ENCODE data around the gene ATPAF2.

DNA sequence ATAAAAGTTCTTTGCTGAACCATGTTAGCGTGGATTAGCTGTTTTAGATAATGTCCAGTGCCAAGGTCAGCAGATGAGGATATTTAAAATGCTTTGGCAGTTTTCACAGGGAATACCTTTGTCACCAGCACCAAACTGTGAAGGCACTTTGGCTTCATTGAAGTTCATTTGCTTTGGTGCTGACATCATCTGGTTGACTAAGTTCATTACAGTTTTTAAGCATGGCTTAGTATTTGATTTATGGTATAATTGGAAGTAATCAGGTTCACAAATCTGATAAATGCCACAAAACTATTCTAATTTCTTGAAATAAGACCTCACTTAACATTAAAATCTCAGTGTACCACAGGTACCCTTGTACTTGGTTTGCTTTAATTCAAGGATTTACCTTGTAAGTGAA, 4.5 kb upstream of the ATPAF2 start:
- TF ChIP-seq, protein P1, sequence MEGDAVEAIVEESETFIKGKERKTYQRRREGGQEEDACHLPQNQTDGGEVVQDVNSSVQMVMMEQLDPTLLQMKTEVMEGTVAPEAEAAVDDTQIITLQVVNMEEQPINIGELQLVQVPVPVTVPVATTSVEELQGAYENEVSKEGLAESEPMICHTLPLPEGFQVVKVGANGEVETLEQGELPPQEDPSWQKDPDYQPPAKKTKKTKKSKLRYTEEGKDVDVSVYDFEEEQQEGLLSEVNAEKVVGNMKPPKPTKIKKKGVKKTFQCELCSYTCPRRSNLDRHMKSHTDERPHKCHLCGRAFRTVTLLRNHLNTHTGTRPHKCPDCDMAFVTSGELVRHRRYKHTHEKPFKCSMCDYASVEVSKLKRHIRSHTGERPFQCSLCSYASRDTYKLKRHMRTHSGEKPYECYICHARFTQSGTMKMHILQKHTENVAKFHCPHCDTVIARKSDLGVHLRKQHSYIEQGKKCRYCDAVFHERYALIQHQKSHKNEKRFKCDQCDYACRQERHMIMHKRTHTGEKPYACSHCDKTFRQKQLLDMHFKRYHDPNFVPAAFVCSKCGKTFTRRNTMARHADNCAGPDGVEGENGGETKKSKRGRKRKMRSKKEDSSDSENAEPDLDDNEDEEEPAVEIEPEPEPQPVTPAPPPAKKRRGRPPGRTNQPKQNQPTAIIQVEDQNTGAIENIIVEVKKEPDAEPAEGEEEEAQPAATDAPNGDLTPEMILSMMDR (IDR thresholded peaks at IDR 0.05), result peak; percentile 37
- TF ChIP-seq ZFX (IDR thresholded peaks at IDR 0.05; ENCODE audit: borderline replicate concordance), result no peak
